Activated CD8-positive, alpha-beta memory T cell treated with anti-CD3 and anti-CD28 coated beads, Interleukin-2, amount 50 U/mL, for 1 hour (primary cell): ENCODE measurements around the gene TRIM28.

Experiments
- DNase-seq: peaks from one replicate; pipeline ENCODE4 v3.0.0-alpha.2; 2020; ENCODE audit errors: extremely low read depth

Gene TRIM28

GRCh38 chr19:58579473-58580142 lies 35.7 kb downstream of the TRIM28 start:
- no peak for DNase-seq

- peak; percentile 73 for DNase-seq
These were observed 37.6 kb downstream of the TRIM28 start for GRCh38 chr19:58581227-58582141.

DNA sequence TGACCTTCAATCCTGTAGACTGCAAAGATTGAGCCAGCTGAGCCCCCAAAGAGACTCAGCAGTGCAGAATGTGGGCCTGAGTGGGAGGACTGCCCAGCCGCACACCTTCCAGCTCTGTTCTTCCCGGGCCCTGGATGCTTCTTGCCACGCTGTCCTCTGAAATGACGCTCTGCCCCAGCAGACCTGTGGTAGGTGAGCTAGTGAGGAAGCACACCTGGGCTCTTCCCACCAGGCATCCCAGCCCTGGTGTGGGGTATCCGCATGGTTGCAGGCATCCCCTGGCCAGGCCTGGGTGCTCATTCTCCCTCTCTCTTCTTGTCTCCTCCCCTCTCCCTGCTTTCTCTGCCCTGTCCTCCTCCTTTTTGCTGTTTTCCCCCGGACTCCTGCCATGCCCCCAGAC lies 39.1 kb downstream of the TRIM28 start:
- DNase-seq: no peak

- no peak for DNase-seq
These were observed 40.9 kb downstream of the TRIM28 start for GRCh38 chr19:58584498-58585441.

- no peak for DNase-seq
These were observed 41.7 kb downstream of the TRIM28 start for GRCh38 chr19:58585442-58586132.

DNA sequence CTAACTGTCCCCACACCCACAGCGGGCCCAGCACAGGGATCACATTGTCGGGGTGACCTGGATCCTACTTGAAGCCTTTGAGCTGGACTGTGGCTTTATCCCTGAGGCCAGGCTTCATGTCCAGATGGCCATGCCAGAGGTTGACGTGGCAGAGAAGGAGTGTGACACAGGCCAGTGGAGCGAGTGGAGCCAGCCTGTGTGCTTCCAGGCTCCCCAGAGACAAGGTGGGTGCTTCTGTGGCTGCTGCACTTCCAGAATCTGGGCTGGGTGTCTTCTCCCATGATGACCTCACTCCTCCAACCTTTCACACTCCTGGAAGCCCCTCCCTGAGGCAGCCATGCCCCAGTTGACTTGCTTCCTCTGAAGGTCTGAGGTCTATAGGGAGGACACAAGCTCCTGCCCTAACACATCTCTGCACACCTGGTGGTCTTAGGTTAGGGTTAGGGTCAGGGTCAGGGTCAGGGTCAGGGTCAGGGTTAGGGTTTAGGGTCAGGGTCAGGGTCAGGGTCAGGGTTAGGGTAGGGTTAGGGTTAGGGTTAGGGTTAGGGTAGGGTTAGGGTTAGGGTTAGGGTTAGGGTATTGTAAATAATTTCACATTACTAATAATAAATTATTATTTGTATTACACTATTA lies 42.4 kb downstream of the TRIM28 start:
- no peak for DNase-seq
